ENCODE data around the gene DNAJA2. TPM values are rescaled to one million over a fixed set of nuclear protein-coding genes. Genes with fewer than 3 reads are reported as not detected.

The DNAJA2 gene
- total RNA-seq, 2 experiments from 2014 or later: 43.3 to 61.6 TPM

- intact Hi-C loops (cut with micrococcal nuclease; ENCODE audit: unreplicated experiment): no loop called here
- H2AFZ ChIP-seq (ENCODE audit: low read length): no peak overlapping the region
- no peak overlapping the region for H3K4me3 ChIP-seq (ENCODE audit: low read depth, low read length, poor library complexity, severe bottlenecking)
- H3K4me1 ChIP-seq (ENCODE audit: insufficient read depth, low read length, poor library complexity, severe bottlenecking): peaks cover 22% of the 10 kb centered on the region
- H3K9me2 ChIP-seq (ENCODE audit: insufficient read depth, low read length): no peaks in the 10 kb centered on the region
- CTCF ChIA-PET (ENCODE audit: unreplicated experiment): interaction anchor here (1.1 kb wide), 1 partner anchor 24 kb away, joined by 3 read pairs; no protein-coding TSS in a partner anchor
- H3K9me3 ChIP-seq (ENCODE audit: low read length): no peaks in the 10 kb centered on the region
- DNase-seq (ENCODE audit: low spot score): no peak
- peaks cover 65% of the 10 kb centered on the region for H3K79me2 ChIP-seq (ENCODE audit: insufficient read depth, low read depth, low read length)
- POLR2A ChIA-PET: no interaction called here
- TF ChIP-seq EZH2phosphoT487 (IDR thresholded peaks at IDR 0.05; ENCODE audit: borderline replicate concordance, low read depth, low read length) (no peak), CTCF (conservative IDR thresholded peaks at IDR 0.05; ENCODE audit: low read length) (no peak)
- no TSS peak for BruUV-seq (replicated peaks)
- H3K4me2 ChIP-seq (ENCODE audit: low read length): no peak overlapping the region
- H4K20me1 ChIP-seq (ENCODE audit: insufficient read depth, low read length): peaks cover 29% of the 10 kb centered on the region
- H3K27ac ChIP-seq (ENCODE audit: low read depth, low read length, poor library complexity, severe bottlenecking): no peak overlapping the region
- peaks cover 95% of the 10 kb centered on the region for H3K36me3 ChIP-seq (ENCODE audit: insufficient read depth, low read length)
These were observed 5.4 kb downstream of the DNAJA2 start for GRCh38 chr16:46968063-46968435.

GRCh38 chr16:46962629-46963028 is 10.8 kb downstream of the DNAJA2 start:
- Histone ChIP-seq H3K4me2 (ENCODE audit: low read length) (no peak overlapping the region), H3K9me2 (ENCODE audit: insufficient read depth, low read length) (no peaks in the 10 kb centered on the region), H3K36me3 (ENCODE audit: insufficient read depth, low read length) (peaks cover 98% of the 10 kb centered on the region), H3K9me3 (ENCODE audit: low read length) (no peaks in the 10 kb centered on the region), H3K4me3 (ENCODE audit: low read depth, low read length, poor library complexity, severe bottlenecking) (no peak overlapping the region), H3K79me2 (ENCODE audit: insufficient read depth, low read depth, low read length) (peaks cover 42% of the 10 kb centered on the region; the same call in 1 of the 2 replicates), H4K20me1 (ENCODE audit: insufficient read depth, low read length) (peaks cover 17% of the 10 kb centered on the region; the same call in 1 of the 2 replicates), H3K27ac (ENCODE audit: low read depth, low read length, poor library complexity, severe bottlenecking) (no peak overlapping the region), H2AFZ (ENCODE audit: low read length) (no peak overlapping the region), H3K4me1 (ENCODE audit: insufficient read depth, low read length, poor library complexity, severe bottlenecking) (no peaks in the 10 kb centered on the region)
- no peak for TF ChIP-seq EZH2phosphoT487 (IDR thresholded peaks at IDR 0.05; ENCODE audit: borderline replicate concordance, low read depth, low read length)
- no peak for TF ChIP-seq CTCF (conservative IDR thresholded peaks at IDR 0.05; ENCODE audit: low read length)
- ChIA-PET CTCF (ENCODE audit: unreplicated experiment) (no interaction called here), POLR2A (interaction anchor here (2.1 kb wide), 1 partner anchor 11 kb away, joined by 11 read pairs; the partner anchor contains the start of gene DNAJA2)
- DNase-seq (ENCODE audit: low spot score): no peak
- BruUV-seq (replicated peaks): TSS peak; percentile 19
- intact Hi-C loops (cut with micrococcal nuclease; ENCODE audit: unreplicated experiment): no loop called here
